Thoracic aorta (tissue), 2 donors: ENCODE measurements around the gene GNG7. TPM values are rescaled to one million over a fixed set of nuclear protein-coding genes. Genes with fewer than 3 reads are reported as not detected.
"Not testable (repeated sequence)": the region's sequence is repeated elsewhere in the genome, so short reads cannot be mapped to it uniquely, and the experiment has no call there.

ENCODE experiments used
- ATAC-seq: fragments of 150-250 bp; one replicate; pipeline ENCODE4 v1.8.0; 2017; ENCODE audit warnings: low read depth; ENCODE audit not compliant: insufficient number of reproducible peaks, low FRiP score
- DNase-seq: peaks from one replicate; pipeline ENCODE4 v3.0.0-alpha.2; 2020; ENCODE audit warnings: low spot score
- H3K27ac ChIP-seq, 2 donors: fragments of 200-600 bp; sonication (generic); 1 replicate in 1 of 2; 2 replicates in 1 of 2; pipeline ENCODE4 v1.5.1; 2016; ENCODE audit warnings: mild to moderate bottlenecking in 2 of 2, moderate library complexity in 2 of 2
- H3K27me3 ChIP-seq: fragments of 200-600 bp; sonication (generic); replicated peaks from 2 replicates; pipeline ENCODE4 v1.6.0; 2016; ENCODE audit warnings: mild to moderate bottlenecking; ENCODE audit not compliant: insufficient read depth
- H3K36me3 ChIP-seq: fragments of 200-600 bp; sonication (generic); one replicate; pipeline ENCODE4 v1.5.1; 2016
- H3K4me1 ChIP-seq, 2 donors: fragments of 200-600 bp; sonication (generic); 1 replicate in 1 of 2; 2 replicates in 1 of 2; pipeline versions ENCODE4 v1.5.1 to v1.6.0; 2016; ENCODE audit warnings: low read depth in 2 of 2, mild to moderate bottlenecking in 1 of 2; ENCODE audit not compliant: control insufficient read depth in 1 of 2
- H3K4me3 ChIP-seq: fragments of 200-600 bp; sonication (generic); 2 replicates; pipeline ENCODE4 v1.5.1; 2016; ENCODE audit warnings: mild to moderate bottlenecking
- H3K9me3 ChIP-seq: fragments of 200-600 bp; sonication (generic); 2 replicates; pipeline ENCODE4 v1.5.1; 2016
- CTCF ChIP-seq: fragments of 200-600 bp; sonication (generic); IDR thresholded peaks from one replicate; pipeline ENCODE4 v1.5.1; 2019; ENCODE audit warnings: antibody characterized with exemption
- total RNA-seq, 2 donors: library from RNA; depleted of rRNA; stranded (reverse); fragments of >200 nt; gene quantifications; one replicate each; pipeline versions ENCODE4 v1.1.0 to v1.2.3, GENCODE V29; 2016

Gene GNG7
- total RNA-seq, 2 donors from 2014 or later, result 2.3 to 3.2 TPM

GRCh38 chr19:2543463-2544442 is 158.7 kb downstream of the GNG7 start:
- Histone ChIP-seq H3K27ac (peak overlapping the region; percentile 94 to 97), H3K4me1 (peaks cover 55 to 77% of the 10 kb centered on the region in 2 donors), H3K36me3 (no peaks in the 10 kb centered on the region), H3K4me3 (peak overlapping the region; percentile 58), H3K27me3 (no peaks in the 10 kb centered on the region), H3K9me3 (no peaks in the 10 kb centered on the region)
- TF ChIP-seq CTCF, result peak; percentile 11
- DNase-seq, result peak; percentile 88
- ATAC-seq, result peak; percentile 56

GRCh38 chr19:2543072-2543462 is 159.4 kb downstream of the GNG7 start:
- not testable (repeated sequence) for DNase-seq, H3K36me3 ChIP-seq, ATAC-seq, H3K27me3 ChIP-seq, H3K9me3 ChIP-seq
- peaks cover 55 to 77% of the 10 kb centered on the region in 2 donors for H3K4me1 ChIP-seq
- H3K4me3 ChIP-seq, result peak overlapping the region; percentile 58
- peak overlapping the region; percentile 94 to 97 for H3K27ac ChIP-seq

- Histone ChIP-seq H3K9me3 (no peaks in the 10 kb centered on the region), H3K4me3 (peak overlapping the region; percentile 9), H3K4me1 (peaks cover 55 to 74% of the 10 kb centered on the region in 2 donors), H3K36me3 (no peaks in the 10 kb centered on the region), H3K27me3 (no peaks in the 10 kb centered on the region), H3K27ac (peak overlapping the region; percentile 94 to 97)
- DNase-seq, result no peak
- no peak for TF ChIP-seq CTCF
- ATAC-seq, result no peak
Measured at GRCh38 chr19:2542341-2543069, 160.0 kb downstream of the GNG7 start.

GRCh38 chr19:2540646-2541454 is 161.6 kb downstream of the GNG7 start:
- H3K4me1 ChIP-seq, result peaks cover 44 to 58% of the 10 kb centered on the region in 2 donors
- peak; percentile 61 for ATAC-seq
- peak overlapping the region; percentile 55 for H3K4me3 ChIP-seq
- H3K9me3 ChIP-seq, result no peaks in the 10 kb centered on the region
- peak overlapping the region; percentile 94 to 97 for H3K27ac ChIP-seq
- no peaks in the 10 kb centered on the region for H3K36me3 ChIP-seq
- no peaks in the 10 kb centered on the region for H3K27me3 ChIP-seq
- TF ChIP-seq CTCF, result peak; percentile 36
- DNase-seq, result peak; percentile 75

- peak; percentile 6 for ATAC-seq
- Histone ChIP-seq H3K4me3 (peak overlapping the region; percentile 55), H3K4me1 (peaks cover 38 to 52% of the 10 kb centered on the region in 2 donors)
Measured at GRCh38 chr19:2540251-2540645, 162.2 kb downstream of the GNG7 start.

More at GRCh38 chr19:2540251-2540645, 162.2 kb downstream of the GNG7 start:
- no peaks in the 10 kb centered on the region for H3K27me3 ChIP-seq
- DNase-seq, result no peak
- no peaks in the 10 kb centered on the region for H3K36me3 ChIP-seq
- H3K27ac ChIP-seq, result peak overlapping the region; percentile 94 to 97
- no peak for TF ChIP-seq CTCF
- H3K9me3 ChIP-seq, result no peaks in the 10 kb centered on the region
